ENCODE measurements around the gene PON1.

The PON1 gene

DNA sequence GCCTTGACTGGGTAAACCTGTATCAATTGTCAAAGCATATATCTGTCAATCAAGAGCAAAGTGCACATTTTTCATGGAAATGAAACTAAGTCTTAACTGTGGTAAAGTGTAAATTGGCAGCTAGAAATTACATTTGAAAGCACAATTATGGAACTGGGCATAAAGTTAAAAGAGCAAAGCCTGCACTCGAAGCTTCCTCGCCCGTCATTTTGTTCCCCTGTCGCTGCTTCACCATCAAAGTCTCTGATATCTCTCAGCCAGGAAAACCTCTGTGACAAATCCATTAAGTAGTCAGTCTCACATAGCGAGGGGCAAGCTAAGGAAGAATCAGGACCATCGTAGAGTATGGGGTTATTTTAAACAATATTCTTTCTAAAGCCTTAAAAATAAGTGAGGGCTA lies 27.9 kb downstream of the PON1 start:
- Histone ChIP-seq H3K36me3 (ENCODE audit: control insufficient read depth in 1 of 2, insufficient read depth in 2 of 2, low read depth in 1 of 2, low read length in 2 of 2) (no peaks in the 10 kb centered on the region), H3K14ac (ENCODE audit: low read length in 2 of 2) (no peak overlapping the region), H3K4me3 (ENCODE audit: insufficient read depth in 1 of 2, low read depth in 1 of 2, low read length in 2 of 2) (no peak overlapping the region), H2BK15ac (ENCODE audit: low read depth, poor library complexity, severe bottlenecking) (no peak overlapping the region), H2AFZ (ENCODE audit: low read depth, low read length) (no peak overlapping the region), H3K4me2 (ENCODE audit: low read length, poor library complexity, severe bottlenecking) (no peak overlapping the region), H4K8ac (ENCODE audit: low read length) (no peak overlapping the region), H3K23ac (ENCODE audit: low read length in 2 of 2) (no peak overlapping the region), H3K27me3 (ENCODE audit: control insufficient read depth in 1 of 2, insufficient read depth in 1 of 2, low read length in 2 of 2) (no peaks in the 10 kb centered on the region), H2AK5ac (ENCODE audit: low read length, severe bottlenecking) (no peak overlapping the region), H2BK12ac (ENCODE audit: low read length in 2 of 2) (no peak overlapping the region), H3K27ac (ENCODE audit: low read length, poor library complexity, severe bottlenecking) (no peak overlapping the region), H3K18ac (ENCODE audit: low read depth in 1 of 2, low read length in 2 of 2) (no peak overlapping the region), H2BK5ac (ENCODE audit: low read depth, low read length, poor library complexity, severe bottlenecking) (no peak overlapping the region), H2BK120ac (ENCODE audit: low read depth, low read length) (no peak overlapping the region), H3K79me1 (replicated peaks; ENCODE audit: low read length, poor library complexity, severe bottlenecking) (no peaks in the 10 kb centered on the region), H3K4ac (ENCODE audit: low read depth in 1 of 2, low read length in 2 of 2) (no peak overlapping the region), H4K91ac (ENCODE audit: low read length) (no peak overlapping the region), H3K9me3 (ENCODE audit: control insufficient read depth, low read length) (no peaks in the 10 kb centered on the region), H3K9ac (ENCODE audit: low read length) (no peak overlapping the region), H3K4me1 (ENCODE audit: control insufficient read depth, insufficient read depth, low read depth, low read length) (no peaks in the 10 kb centered on the region)
- no peak for DNase-seq
- WGBS, result 96% methylated on average over 4 of the region's 6 CpGs

DNA sequence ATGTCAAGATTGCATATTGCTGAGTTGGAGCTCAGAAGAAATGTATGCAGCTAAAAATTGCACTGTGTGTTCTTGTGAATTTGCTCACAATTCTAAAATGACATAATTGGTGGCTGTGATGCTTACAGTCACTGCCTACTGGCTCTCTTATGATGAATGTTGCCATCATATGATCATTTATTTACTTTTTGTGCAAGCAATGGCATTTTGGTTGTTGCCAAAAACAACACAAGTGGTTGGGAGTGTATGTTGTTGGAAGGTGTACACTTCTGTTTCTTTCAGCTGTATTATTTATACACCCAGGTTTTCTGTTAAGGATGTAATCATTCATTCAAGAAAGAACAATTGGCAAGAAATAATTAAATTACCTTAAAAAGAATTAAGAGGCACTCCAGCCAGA lies 28.9 kb downstream of the PON1 start:
- Histone ChIP-seq H4K91ac (ENCODE audit: low read length) (no peak overlapping the region), H3K9ac (ENCODE audit: low read length) (no peak overlapping the region), H3K36me3 (ENCODE audit: control insufficient read depth in 1 of 2, insufficient read depth in 2 of 2, low read depth in 1 of 2, low read length in 2 of 2) (peaks cover 0 to 2% of the 10 kb centered on the region in 2 experiments), H3K23ac (ENCODE audit: low read length in 2 of 2) (no peak overlapping the region), H3K4me1 (ENCODE audit: control insufficient read depth, insufficient read depth, low read depth, low read length) (no peaks in the 10 kb centered on the region), H2BK120ac (ENCODE audit: low read depth, low read length) (no peak overlapping the region), H3K27me3 (ENCODE audit: control insufficient read depth in 1 of 2, insufficient read depth in 1 of 2, low read length in 2 of 2) (no peaks in the 10 kb centered on the region), H2BK12ac (ENCODE audit: low read length in 2 of 2) (no peak overlapping the region), H4K8ac (ENCODE audit: low read length) (no peak overlapping the region), H3K79me1 (replicated peaks; ENCODE audit: low read length, poor library complexity, severe bottlenecking) (no peaks in the 10 kb centered on the region), H3K27ac (ENCODE audit: low read length, poor library complexity, severe bottlenecking) (no peak overlapping the region), H2BK15ac (ENCODE audit: low read depth, poor library complexity, severe bottlenecking) (no peak overlapping the region), H3K4me2 (ENCODE audit: low read length, poor library complexity, severe bottlenecking) (no peak overlapping the region), H3K9me3 (ENCODE audit: control insufficient read depth, low read length) (no peaks in the 10 kb centered on the region), H2BK5ac (ENCODE audit: low read depth, low read length, poor library complexity, severe bottlenecking) (no peak overlapping the region), H3K4me3 (ENCODE audit: insufficient read depth in 1 of 2, low read depth in 1 of 2, low read length in 2 of 2) (no peak overlapping the region), H3K14ac (ENCODE audit: low read length in 2 of 2) (no peak overlapping the region), H3K4ac (ENCODE audit: low read depth in 1 of 2, low read length in 2 of 2) (no peak overlapping the region), H2AFZ (ENCODE audit: low read depth, low read length) (no peak overlapping the region), H2AK5ac (ENCODE audit: low read length, severe bottlenecking) (no peak overlapping the region), H3K18ac (ENCODE audit: low read depth in 1 of 2, low read length in 2 of 2) (no peak overlapping the region)
- DNase-seq, result no peak

DNA sequence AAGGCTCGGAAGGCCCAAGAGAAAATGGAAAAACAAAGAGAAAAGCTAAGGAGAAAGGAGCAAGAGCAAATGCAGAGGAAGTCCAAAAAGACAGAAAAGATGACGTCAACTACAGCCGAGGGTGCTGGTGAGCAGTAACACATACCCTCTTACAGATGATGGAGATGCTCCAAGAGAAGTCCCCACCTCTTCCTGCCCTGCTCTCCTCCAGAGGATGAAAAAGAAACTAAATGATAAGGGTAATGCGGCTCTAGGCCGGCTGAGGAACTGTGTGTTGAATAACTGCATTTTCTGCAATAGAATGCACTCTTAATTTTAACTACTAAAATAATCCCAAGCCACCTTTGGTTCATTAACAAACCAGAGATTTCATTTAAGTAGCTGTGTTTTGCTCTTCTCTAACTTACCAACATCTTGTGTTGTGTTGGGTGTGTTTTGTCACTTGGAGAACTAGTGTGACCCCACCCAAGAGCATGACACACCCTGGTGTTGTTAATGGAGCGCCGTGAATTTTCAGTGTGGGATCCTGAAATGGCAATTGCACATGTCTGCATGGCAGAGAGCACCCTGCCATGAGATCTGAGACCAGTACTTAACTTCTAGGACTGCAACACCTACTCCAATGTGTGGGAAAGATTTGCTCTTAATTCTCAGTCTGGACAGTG lies 34.0 kb downstream of the PON1 start:
- Histone ChIP-seq H3K4me3 (ENCODE audit: insufficient read depth in 1 of 2, low read depth in 1 of 2, low read length in 2 of 2) (no peak overlapping the region), H2BK15ac (ENCODE audit: low read depth, poor library complexity, severe bottlenecking) (no peak overlapping the region), H3K27ac (ENCODE audit: low read length, poor library complexity, severe bottlenecking) (no peak overlapping the region), H3K79me1 (replicated peaks; ENCODE audit: low read length, poor library complexity, severe bottlenecking) (no peaks in the 10 kb centered on the region), H3K18ac (ENCODE audit: low read depth in 1 of 2, low read length in 2 of 2) (no peak overlapping the region), H3K4ac (ENCODE audit: low read depth in 1 of 2, low read length in 2 of 2) (no peak overlapping the region), H3K9ac (ENCODE audit: low read length) (no peak overlapping the region), H3K9me3 (ENCODE audit: control insufficient read depth, low read length) (no peaks in the 10 kb centered on the region), H3K4me2 (ENCODE audit: low read length, poor library complexity, severe bottlenecking) (no peak overlapping the region), H3K4me1 (ENCODE audit: control insufficient read depth, insufficient read depth, low read depth, low read length) (no peaks in the 10 kb centered on the region), H2BK12ac (ENCODE audit: low read length in 2 of 2) (no peak overlapping the region), H2AK5ac (ENCODE audit: low read length, severe bottlenecking) (no peak overlapping the region), H4K91ac (ENCODE audit: low read length) (no peak overlapping the region), H2BK120ac (ENCODE audit: low read depth, low read length) (no peak overlapping the region), H4K8ac (ENCODE audit: low read length) (no peak overlapping the region), H3K23ac (ENCODE audit: low read length in 2 of 2) (no peak overlapping the region), H3K27me3 (ENCODE audit: control insufficient read depth in 1 of 2, insufficient read depth in 1 of 2, low read length in 2 of 2) (no peaks in the 10 kb centered on the region), H2AFZ (ENCODE audit: low read depth, low read length) (no peak overlapping the region), H3K36me3 (ENCODE audit: control insufficient read depth in 1 of 2, insufficient read depth in 2 of 2, low read depth in 1 of 2, low read length in 2 of 2) (peaks cover 0 to 3% of the 10 kb centered on the region in 2 experiments), H3K14ac (ENCODE audit: low read length in 2 of 2) (no peak overlapping the region), H2BK5ac (ENCODE audit: low read depth, low read length, poor library complexity, severe bottlenecking) (no peak overlapping the region)
- WGBS, result 90% methylated on average over 7 of the region's 7 CpGs
- no peak for DNase-seq

DNA sequence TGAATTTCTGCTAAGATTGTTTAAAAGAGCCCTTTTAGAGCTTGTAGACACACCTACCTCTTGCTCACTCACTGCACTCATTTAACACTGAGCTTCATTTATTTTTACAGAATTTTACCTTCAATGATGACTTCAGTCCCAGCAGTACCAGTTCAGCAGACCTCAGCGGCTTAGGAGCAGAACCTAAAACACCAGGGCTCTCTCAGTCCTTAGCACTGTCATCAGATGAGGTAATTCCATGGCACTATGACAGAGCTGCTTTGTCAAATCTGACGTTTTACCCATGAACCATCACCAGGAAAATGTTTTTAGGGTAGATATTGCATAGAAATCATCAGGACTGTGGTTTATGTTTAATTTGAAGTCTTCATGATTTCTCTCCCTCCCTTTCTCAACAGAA lies 38.2 kb downstream of the PON1 start:
- Histone ChIP-seq H2BK120ac (ENCODE audit: low read depth, low read length) (no peak overlapping the region), H3K23ac (ENCODE audit: low read length in 2 of 2) (no peak overlapping the region), H2BK15ac (ENCODE audit: low read depth, poor library complexity, severe bottlenecking) (no peak overlapping the region), H3K9me3 (ENCODE audit: control insufficient read depth, low read length) (no peaks in the 10 kb centered on the region), H3K36me3 (ENCODE audit: control insufficient read depth in 1 of 2, insufficient read depth in 2 of 2, low read depth in 1 of 2, low read length in 2 of 2) (peaks cover 0 to 3% of the 10 kb centered on the region in 2 experiments), H3K4me1 (ENCODE audit: control insufficient read depth, insufficient read depth, low read depth, low read length) (no peaks in the 10 kb centered on the region), H2BK12ac (ENCODE audit: low read length in 2 of 2) (no peak overlapping the region), H3K14ac (ENCODE audit: low read length in 2 of 2) (no peak overlapping the region), H2BK5ac (ENCODE audit: low read depth, low read length, poor library complexity, severe bottlenecking) (no peak overlapping the region), H3K4ac (ENCODE audit: low read depth in 1 of 2, low read length in 2 of 2) (no peak overlapping the region), H3K4me3 (ENCODE audit: insufficient read depth in 1 of 2, low read depth in 1 of 2, low read length in 2 of 2) (no peak overlapping the region), H2AK5ac (ENCODE audit: low read length, severe bottlenecking) (no peak overlapping the region), H4K91ac (ENCODE audit: low read length) (no peak overlapping the region), H3K27ac (ENCODE audit: low read length, poor library complexity, severe bottlenecking) (no peak overlapping the region), H3K27me3 (ENCODE audit: control insufficient read depth in 1 of 2, insufficient read depth in 1 of 2, low read length in 2 of 2) (no peaks in the 10 kb centered on the region), H2AFZ (ENCODE audit: low read depth, low read length) (no peak overlapping the region), H3K79me1 (replicated peaks; ENCODE audit: low read length, poor library complexity, severe bottlenecking) (peaks cover 2% of the 10 kb centered on the region), H4K8ac (ENCODE audit: low read length) (no peak overlapping the region), H3K18ac (ENCODE audit: low read depth in 1 of 2, low read length in 2 of 2) (no peak overlapping the region), H3K4me2 (ENCODE audit: low read length, poor library complexity, severe bottlenecking) (no peak overlapping the region), H3K9ac (ENCODE audit: low read length) (no peak overlapping the region)
- 88% methylated on average over 1 of the region's 2 CpGs for WGBS
- no peak for DNase-seq
